GM12892 (cell line): ENCODE data around the gene HORMAD1.
"Not testable (repeated sequence)": the region's sequence is repeated elsewhere in the genome, so short reads cannot be mapped to it uniquely, and the experiment has no call there.

Experiments used
- POLR2A ChIP-seq: IDR thresholded peaks from 2 replicates; pipeline ENCODE4 v1.6.1; 2011; ENCODE audit warnings: low read depth, low read length, control low read depth
- TAF1 ChIP-seq: IDR thresholded peaks from 2 replicates; pipeline ENCODE4 v1.6.1; 2011; ENCODE audit warnings: low read depth, mild to moderate bottlenecking, control low read depth, low read length, borderline replicate concordance

DNA sequence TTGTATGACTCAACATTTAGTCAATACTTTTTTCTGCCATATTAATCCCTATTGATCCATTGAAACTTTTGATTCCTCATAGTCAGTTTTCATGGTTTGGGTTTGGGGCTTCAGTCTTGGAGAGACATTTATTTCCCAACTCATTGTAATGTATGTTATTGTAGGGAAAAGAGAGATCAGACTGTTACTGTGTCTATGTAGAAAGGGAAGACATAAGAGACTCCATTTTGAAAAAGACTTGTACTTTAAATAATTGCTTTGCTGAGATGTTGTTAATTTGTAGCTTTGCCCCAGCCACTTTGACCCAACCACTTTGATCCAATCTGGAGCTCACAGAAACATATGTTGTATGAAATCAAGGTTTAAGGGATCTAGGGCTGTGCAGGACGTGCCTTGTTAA, 11.7 kb downstream of the HORMAD1 start:
- TF ChIP-seq POLR2A, TAF1: not testable (repeated sequence)
